GM23338 (cell line): ENCODE data around the gene GRIA1.

ENCODE experiments used
- EZH2 ChIP-seq: fragments of 200-600 bp; sonication (generic); IDR thresholded peaks from one replicate; pipeline ENCODE4 v1.8.0; 2017; ENCODE audit warnings: antibody characterized with exemption, mild to moderate bottlenecking, low read depth; ENCODE audit not compliant: unreplicated experiment
- TF ChIP-seq, protein P1 (sequence below), 2 experiments: fragments of 200-600 bp in 1 of 2; sonication (generic) in 1 of 2; conservative IDR thresholded peaks; 2 replicates each; pipeline versions ENCODE4 v1.5.1 to v1.6.1; 2016 to 2017; ENCODE audit warnings: antibody characterized with exemption in 2 of 2, low read depth in 2 of 2, mild to moderate bottlenecking in 2 of 2, moderate library complexity in 1 of 2

DNA sequence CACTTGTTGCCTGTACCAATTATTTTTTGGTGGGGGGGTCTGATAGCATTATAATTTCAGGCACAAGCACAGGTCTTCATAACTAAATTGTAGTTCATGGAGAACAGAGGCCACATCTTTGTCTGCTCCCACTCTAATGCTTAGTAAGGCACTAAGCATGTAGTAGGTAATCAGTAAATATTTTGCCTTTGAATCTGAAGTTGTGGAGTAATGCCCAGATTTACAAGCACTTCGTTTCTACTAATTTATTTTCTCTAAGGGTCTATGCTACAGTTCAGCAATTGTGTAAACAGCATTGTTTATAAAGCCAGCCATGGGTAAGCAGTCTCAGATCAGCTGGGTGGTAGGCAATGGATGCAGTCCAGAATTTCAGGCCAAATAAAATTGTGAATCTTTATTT lies 78.6 kb downstream of the GRIA1 start:
- no peak for TF ChIP-seq EZH2
- TF ChIP-seq, protein P1, sequence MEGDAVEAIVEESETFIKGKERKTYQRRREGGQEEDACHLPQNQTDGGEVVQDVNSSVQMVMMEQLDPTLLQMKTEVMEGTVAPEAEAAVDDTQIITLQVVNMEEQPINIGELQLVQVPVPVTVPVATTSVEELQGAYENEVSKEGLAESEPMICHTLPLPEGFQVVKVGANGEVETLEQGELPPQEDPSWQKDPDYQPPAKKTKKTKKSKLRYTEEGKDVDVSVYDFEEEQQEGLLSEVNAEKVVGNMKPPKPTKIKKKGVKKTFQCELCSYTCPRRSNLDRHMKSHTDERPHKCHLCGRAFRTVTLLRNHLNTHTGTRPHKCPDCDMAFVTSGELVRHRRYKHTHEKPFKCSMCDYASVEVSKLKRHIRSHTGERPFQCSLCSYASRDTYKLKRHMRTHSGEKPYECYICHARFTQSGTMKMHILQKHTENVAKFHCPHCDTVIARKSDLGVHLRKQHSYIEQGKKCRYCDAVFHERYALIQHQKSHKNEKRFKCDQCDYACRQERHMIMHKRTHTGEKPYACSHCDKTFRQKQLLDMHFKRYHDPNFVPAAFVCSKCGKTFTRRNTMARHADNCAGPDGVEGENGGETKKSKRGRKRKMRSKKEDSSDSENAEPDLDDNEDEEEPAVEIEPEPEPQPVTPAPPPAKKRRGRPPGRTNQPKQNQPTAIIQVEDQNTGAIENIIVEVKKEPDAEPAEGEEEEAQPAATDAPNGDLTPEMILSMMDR (conservative IDR thresholded peaks at IDR 0.05; ENCODE audit: low read depth in 2 of 2) = no peak
